ENCODE data around the gene OTOG.

DNA sequence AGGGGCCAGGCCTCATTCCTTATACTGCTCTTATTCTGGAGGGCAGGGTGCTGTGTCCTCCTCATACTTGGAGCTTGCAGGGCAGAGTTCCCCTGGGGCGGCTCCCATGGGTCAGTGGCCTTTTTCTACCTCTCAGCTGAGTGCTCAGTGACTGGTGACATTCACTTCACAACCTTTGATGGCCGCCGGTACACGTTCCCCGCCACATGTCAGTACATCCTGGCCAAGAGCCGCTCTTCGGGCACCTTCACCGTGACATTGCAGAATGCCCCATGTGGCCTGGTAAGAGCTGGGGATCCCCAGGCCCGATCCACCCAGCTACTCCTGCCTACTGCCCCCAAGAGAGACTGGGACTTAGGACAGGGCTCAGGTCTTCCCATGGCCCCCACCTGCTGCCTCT is 14.5 kb downstream of the OTOG start:
- TF ChIP-seq EZH2phosphoT487 (IDR thresholded peaks at IDR 0.05; ENCODE audit: borderline replicate concordance, low read length): no peak
- no peak for TF ChIP-seq EZH2 (IDR thresholded peaks at IDR 0.05; ENCODE audit: low read length, unreplicated experiment)
- TF ChIP-seq, protein P1, sequence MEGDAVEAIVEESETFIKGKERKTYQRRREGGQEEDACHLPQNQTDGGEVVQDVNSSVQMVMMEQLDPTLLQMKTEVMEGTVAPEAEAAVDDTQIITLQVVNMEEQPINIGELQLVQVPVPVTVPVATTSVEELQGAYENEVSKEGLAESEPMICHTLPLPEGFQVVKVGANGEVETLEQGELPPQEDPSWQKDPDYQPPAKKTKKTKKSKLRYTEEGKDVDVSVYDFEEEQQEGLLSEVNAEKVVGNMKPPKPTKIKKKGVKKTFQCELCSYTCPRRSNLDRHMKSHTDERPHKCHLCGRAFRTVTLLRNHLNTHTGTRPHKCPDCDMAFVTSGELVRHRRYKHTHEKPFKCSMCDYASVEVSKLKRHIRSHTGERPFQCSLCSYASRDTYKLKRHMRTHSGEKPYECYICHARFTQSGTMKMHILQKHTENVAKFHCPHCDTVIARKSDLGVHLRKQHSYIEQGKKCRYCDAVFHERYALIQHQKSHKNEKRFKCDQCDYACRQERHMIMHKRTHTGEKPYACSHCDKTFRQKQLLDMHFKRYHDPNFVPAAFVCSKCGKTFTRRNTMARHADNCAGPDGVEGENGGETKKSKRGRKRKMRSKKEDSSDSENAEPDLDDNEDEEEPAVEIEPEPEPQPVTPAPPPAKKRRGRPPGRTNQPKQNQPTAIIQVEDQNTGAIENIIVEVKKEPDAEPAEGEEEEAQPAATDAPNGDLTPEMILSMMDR (conservative IDR thresholded peaks at IDR 0.05; ENCODE audit: low read depth, low read length): no peak
